Loucy (cell line): ENCODE measurements around the gene SUPT3H.

Experiments used
- CTCF ChIP-seq: fragments of 200-600 bp; sonication (generic); conservative IDR thresholded peaks from 2 replicates; pipeline ENCODE4 v1.5.1; 2014; ENCODE audit warnings: mild to moderate bottlenecking, antibody characterized with exemption, low read length
- EZH2phosphoT487 ChIP-seq: fragments of 200-600 bp; IDR thresholded peaks from 2 replicates; pipeline ENCODE4 v1.6.1; 2018; ENCODE audit warnings: antibody characterized with exemption, mild to moderate bottlenecking, moderate library complexity, borderline replicate concordance

DNA sequence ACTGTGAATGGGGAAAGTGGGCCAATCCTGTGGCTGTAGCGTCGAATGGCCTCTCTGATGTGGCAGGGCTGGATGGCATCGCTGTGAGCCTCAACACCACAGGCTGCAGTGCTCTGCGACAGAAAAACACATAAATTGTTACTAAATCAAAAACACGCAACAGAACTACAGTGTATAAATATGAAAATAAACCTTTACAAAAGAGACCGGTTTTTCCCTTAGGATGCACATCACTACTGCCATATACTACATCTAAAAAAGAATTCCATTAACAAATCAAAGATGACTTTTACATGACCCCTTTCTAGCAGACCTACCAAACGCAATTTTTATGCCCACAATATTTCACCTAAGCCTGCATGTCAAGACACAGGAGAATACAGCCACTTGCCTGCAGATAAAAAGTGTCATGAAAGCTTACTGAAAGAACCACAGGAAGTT, 445.1 kb downstream of the SUPT3H start:
- TF ChIP-seq CTCF, result no peak
- TF ChIP-seq EZH2phosphoT487, result no peak
